ENCODE results near the gene HSPE1.
"Not testable (repeated sequence)": the region's sequence is repeated elsewhere in the genome, so short reads cannot be mapped to it uniquely, and the experiment has no call there.

HSPE1 gene

DNA sequence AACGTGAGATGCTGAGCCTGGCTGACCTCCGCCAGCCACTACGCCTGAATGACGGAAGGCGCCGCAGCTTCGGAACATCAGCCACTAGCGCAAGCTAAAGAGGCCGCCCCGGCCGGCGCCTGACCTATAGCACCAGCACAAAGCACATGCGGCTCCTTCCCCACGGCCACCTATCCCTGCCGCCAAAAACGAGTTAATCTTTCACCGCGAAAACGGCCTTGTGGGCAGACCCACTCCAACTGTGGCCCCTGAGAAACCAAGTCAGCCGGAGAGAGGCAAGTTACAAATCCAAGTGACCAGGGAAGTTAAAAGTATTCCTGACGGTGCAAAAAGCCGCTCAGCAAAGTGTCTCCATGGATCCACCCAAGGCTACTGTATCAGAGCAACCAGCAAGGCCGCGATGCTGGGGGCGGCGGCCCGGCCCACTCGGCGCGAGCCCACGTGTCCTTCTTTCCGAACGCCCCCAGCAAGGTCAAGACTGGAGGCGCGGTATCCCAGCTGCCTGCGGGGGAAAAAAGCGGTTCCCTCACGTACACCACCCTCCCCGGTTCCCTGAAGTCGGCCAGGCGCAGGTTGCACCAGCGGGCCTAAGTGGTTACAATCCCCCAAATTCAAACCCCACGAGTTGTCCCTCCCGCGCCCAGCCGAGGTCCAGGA, 1.1 kb upstream of the HSPE1 start:
- no peak for DNase-seq

DNA sequence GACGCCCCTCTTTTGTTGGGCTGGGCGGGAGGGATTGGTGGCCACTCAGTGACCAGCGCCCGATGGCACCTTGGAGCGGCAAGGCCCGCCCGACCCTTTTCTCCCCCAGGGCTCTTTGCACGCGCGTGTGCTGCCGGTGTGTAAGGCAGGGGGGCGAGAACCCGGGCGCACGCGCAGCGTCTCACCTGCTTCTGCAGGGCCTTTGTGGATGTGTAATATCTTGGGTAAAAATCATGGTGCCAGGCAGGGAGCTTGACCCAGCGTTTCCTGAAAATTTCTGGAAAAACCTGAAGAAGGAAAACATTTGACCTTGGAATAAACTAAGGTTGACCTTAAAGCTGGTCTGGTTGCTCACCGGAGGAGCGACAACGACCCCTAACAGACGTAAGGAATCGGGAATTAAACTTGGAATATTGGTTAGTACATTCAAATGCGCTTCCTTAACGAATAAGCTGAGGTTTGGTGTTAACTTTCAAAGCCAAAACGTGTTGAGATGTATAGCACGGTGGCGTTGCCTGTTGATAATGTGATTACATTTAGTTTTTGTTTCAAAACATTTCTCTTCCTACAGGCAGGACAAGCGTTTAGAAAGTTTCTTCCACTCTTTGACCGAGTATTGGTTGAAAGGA, 438 bp downstream of the HSPE1 start:
- no peak for DNase-seq

DNA sequence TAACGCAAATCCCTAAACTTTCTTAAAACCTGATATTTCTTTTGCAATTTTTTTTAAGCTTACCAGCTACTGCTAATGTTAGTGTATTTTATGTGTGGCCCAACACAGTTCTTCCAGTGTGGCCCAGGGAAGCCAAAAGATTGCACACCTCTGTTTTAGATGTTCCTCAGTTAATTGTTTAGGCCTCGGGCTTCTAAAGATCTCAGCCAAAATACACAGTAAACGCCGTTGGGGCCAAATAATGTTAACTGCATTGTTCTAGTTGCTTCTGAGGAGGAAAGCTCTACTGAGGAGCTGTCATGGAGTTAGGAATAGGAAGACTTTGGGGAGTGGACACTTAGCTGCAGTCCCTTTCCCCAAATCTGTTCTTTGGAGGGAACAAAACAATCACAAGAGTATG, 2.0 kb downstream of the HSPE1 start:
- no peak for DNase-seq

DNA sequence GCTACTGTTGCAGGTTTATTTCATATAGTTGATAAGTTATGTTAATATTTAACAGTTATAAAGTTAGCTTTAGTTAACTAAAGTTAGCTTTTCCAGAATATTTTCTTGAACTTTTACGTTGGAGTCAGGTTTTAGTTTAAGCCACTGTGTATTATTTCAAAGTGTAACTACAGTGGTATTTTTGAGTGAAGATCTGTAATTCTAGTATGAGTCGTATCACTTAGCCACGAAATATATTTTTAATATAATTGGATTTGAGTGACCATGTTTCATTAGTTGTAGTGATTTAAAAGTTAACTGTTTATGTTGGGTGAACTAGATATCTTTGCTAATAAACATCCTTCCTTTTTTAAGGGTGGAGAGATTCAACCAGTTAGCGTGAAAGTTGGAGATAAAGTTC, 2.5 kb downstream of the HSPE1 start:
- no peak for DNase-seq

DNA sequence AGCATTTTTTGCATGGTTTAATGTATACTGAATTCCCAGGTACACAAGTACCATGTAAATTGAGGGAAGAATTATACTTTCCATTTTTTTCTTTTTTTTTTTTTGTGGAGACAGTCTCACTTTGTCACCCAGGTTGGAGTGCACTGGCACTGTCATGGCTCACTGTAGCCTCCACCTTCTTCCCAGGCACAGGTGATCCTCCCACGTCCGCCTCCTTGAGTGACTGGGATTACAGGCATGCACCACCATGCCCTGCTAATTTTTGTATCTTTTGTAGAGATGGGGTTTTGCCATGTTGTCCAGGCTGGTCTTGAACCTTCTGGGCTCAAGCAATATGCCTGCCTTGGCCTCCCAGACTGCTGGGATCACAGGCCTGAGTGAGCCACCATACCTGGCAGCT, 3.8 kb downstream of the HSPE1 start:
- no peak for DNase-seq

DNA sequence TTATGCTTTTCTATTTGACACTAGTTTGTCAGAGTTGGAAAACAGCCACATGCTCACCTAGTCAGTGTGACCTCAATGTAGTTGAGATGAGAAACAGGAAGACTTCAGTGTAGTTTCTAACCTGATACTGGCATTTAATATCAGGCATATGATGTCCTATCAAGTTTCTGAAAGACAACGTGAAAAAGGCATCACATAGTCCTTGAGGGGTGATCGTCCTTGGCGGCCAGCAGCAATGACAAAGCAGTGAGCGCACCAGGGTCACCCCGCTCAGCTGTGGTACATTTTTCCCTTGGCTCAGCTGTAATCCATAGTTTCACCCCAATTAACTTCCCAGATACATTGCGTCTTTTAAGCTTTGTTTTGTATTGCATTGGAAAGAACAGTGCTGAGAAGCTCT, 4.3 kb downstream of the HSPE1 start:
- no peak for DNase-seq

DNA sequence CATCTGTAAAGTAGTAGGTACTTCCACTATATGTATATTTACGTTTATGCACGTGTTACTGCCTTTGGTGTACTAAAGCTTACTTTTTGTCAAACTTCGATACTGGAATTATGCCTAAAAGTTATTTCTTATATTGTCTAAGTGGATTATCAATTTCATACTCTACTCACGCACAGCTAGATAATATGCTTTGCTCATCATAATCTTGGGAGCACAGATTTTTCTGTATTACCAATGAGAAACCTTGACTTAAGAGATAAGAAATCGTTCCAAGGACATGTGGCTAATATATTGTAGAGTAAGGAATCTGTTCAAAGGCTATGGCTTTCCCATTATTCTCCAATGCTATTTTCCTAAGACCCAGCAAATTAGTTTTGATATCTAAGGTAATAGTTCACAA, 6.5 kb downstream of the HSPE1 start:
- no peak for DNase-seq

DNA sequence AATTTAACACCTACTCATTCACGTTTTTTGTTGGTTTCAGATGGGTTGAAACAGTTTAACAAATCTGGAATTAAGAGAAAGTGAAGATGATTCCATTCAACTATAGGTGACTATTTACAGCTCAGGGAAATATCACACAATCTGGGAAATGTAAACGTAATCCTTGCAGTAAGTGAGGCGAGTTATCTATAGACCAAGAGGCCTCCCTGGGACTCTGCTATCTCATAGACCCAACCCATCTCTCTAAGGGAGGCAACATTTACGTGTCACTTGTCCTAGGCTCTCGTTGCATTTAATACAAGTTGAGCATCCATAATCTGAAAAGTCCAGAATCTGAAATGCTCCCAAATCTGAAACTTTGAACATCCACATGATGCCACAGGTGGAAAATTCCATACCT, 13.7 kb downstream of the HSPE1 start:
- DNase-seq = no peak

DNA sequence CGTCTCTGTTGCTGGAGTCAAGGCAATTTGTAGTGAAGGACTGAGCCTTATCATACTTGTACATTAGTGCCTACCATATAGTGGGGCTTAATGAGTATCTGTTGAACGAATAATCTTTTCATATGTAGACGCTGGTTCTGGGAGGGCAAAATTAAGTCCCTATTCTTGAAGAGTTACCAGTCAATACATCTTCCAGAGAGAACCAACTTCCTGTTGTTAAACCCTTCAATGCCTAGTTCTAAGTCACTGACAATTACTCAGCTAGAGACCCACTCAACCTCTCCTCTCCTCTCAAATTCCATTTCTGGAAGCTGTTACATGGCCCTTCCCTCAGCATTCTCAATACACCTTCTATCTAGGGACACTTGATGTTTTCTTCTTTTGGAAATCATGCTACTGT, 14.6 kb downstream of the HSPE1 start:
- DNase-seq = peak; percentile 85

DNA sequence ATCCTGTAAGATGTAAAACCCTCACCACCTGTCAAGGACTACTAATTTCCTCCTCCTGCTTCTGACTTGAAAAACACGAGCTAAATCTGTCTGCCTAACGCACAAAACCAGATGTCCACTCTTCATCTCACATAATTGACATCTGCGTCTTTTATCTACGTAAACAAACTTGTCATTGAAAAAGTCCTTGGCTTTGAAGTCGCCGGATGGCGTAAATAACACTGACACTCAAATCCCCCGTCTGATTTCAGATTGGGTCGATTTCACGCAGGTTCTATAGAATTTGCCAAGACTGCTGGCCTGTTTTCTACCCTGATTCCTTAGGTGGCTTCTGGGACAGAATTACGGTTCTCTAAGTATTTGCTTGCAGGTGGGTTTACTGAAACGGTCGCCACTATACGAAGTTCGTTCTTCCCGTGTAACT, 15.1 kb downstream of the HSPE1 start:
- DNase-seq = peak; percentile 94

DNA sequence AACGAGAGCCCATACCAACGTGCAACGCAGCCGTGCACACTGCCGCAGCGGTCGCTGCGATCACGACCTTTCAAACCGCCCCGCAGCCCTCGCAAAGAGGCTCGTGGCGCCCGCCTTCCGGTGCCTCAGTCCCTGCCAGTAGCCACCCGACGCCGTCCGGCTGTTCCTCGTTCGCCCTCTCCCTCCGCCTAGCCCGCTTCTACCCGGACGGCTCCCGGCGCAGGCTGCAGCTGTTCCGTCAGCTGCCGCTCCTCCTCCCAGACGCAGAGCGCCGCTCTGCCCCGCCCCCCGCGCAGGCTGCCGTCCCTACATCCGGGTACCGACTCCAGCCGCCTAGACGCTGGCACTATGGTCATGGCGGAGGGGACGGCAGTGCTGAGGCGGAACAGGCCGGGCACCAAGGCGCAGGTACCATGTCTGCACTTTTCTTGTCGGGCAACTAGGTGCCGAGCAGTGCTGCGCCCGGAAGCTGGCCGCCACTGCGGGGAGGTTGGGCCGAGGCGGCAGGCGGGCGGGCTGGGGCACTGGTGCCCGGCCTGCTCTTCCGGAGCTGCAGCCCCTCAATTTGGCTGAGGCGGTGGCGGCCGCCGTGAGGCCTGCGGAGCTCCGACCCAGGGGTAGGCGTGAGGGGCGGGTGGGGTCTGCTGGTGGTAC, 15.7 kb downstream of the HSPE1 start, which contains the start of gene MOB4:
MOB4 (plus strand) TSS at position 328 of the 654 bp plus-strand sequence; CDS start at position 349, 21 bp downstream.
- peak; percentile 82 for DNase-seq

DNA sequence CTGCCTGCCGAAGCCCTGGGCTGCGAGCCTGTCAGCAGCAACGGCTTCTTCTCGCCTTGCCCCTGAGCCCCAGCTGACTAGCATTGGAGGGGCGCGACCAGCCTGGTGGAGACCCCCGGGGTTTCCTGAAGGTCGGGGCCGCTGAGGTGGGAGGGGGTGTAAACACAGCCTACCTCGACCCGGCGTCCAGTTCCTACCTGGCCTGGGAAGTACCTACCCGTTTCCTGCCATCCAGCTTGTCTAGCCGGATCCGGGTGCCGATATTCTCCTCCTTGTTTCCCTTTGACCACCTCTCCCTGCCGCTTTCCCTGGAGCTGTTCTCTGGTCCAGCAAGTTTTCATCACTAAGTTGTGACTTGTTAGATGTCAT, 16.2 kb downstream of the HSPE1 start:
- DNase-seq = no peak

DNA sequence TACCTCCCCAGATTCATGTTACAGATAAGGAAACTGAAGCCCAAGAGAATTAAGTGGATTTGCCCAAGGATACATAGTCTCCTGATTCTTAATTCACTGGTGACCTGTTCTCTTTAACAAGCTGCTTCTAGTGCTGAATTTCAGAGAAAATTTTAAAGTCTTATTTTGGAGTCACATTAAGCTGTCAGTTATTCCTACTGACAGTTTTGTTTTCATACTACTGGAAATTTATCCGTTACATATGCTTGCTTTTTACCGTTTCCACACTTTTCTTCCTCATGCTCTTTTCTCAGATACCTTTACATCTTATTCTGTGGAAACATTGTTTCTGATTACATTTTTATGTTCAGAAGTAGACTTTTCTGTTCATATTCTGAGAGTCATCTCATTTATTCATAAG, 17.0 kb downstream of the HSPE1 start:
- DNase-seq = no peak

DNA sequence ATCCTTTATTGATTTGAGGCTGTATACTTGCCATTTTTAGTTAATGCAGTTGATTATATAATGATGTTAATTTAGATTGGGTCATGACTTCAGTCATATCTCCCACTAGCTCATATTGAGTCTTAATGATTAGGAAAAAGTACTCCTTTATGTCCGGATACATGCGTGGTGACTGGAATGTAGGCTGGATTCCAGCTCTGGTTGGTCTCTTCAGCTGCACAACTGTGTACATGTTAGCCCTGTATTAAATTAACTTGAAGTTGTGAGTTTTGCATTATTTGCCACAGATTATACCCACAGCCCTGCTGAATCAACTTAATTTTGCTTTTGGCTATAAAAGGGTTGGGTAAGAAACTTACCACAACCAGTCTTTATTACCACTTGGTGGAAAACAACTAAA, 38.2 kb downstream of the HSPE1 start:
- DNase-seq = no peak

DNA sequence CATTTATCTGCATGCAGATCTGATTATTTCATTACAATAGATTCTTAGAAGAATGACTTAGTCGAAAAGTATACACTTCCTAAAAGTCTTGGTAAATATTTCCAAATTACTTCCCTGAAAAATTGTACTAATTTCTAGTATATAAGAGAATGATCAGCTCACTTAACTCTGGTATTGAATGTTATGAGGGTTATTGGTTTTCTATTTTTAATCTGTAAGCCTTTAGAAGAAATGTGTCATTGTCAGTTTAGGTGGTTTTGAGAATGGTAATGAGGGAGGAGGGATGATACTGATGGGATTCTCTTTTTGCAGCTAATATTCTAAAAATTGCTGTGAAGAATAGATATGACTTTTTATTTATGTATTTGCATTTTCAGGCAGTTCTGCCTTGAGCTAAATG, 39.6 kb downstream of the HSPE1 start:
- DNase-seq = no peak

DNA sequence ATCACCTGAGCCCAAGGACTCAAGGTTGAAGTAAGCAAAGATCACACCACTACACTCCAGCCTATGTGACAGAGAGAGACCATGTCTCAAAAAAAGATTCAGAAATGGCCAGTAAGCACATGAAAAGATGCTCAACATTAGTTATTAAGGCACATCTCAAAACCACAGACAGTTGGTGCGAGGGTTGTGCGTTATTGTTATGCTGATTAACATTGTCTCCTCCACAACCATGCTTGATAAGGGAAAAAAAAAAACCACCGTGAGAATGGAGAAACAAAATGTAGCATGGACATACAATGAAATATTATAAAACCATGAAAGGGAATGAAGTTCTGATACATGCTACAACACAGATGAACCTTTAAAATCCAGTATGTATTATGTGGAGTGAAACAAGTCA, 43.0 kb downstream of the HSPE1 start:
- no peak for DNase-seq

DNA sequence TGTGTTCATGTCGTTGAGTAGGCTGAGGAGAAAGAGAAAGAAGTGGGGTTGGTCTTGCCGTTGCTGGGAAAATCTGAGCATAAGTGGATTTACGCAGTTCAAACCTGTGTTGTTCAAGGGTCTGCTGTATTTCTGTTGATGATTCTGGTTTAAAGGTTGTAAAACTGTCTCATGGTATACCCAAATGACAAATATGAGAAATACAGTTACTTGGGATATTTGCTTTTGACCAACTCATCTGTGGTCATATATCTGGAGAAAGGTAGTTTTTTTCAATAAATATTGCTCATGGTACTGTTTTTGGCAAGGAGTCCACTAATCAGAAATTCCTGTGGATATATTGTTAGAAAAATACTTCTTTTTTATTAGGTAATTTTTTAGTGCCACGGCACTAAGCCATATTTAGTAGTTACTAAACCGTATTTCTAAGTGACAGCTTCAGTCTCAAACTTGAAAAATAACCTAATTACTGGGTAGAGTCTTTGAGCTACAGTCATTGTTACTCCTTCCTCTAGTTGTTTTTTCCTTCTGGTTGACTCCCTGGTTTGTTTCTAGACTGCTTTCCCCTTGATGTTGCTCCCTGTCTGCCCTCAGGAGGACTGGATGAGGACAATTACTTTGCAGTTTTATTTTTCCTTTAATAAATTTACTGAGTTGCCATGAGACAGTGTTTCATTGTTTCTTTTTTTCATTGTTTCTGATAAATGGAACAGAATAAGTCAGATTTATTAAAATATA, 47.2 kb downstream of the HSPE1 start:
- DNase-seq = no peak

DNA sequence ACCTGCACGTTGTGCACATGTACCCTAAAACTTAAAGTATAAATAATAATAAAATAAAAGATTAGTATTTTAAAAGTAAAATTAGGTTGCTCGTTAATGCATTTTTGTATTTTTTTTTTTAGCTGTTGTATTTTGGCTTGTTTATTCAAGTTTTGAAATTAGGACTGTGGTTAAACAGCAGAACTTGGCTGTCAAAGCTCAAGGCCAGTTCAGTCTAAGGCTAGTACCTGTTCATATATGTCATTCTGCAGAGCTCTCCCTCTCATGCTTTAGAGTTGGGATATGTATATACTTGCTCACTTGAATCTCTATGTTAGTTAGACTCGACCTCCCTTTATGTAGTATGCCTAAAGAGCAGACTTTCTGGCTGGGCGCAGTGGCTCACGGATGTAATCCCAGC, 48.4 kb downstream of the HSPE1 start:
- no peak for DNase-seq

DNA sequence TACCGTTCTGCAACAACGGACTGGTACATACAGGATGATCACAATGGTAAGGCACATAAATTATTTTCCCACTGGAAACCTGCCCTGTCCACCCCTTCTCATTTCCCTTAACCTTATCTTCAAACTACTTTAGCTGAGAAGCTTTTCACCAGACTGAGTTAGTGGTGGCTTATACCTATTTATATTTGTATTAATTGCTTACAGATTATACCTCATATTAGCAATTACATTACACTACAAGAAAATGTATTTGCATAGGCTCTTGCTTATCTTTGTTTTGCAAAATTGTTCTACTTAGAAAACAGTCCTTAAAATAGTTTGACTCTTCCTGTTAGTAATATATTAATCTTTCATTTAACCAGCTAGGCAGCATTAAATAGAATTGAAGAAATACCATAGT, 51.1 kb downstream of the HSPE1 start:
- not testable (repeated sequence) for DNase-seq

All from NCI-H524 treated with DMSO at 0.1 percent for 48 hours (cell line).